Measurements from ENCODE around the gene SGSM1.

SGSM1 gene

GRCh38 chr22:24950272-24950902 lies 144.4 kb downstream of the SGSM1 start:
- Histone ChIP-seq H3K9me3 (ENCODE audit: control insufficient read depth, insufficient read depth, low read length) (no peaks in the 10 kb centered on the region), H3K27ac (ENCODE audit: low read length) (no peak overlapping the region), H3K4me1 (ENCODE audit: control insufficient read depth, insufficient read depth, low read length) (0 out of 2 replicates have a peak, but pooled peaks cover 6% of the 10 kb centered on the region), H3K36me3 (ENCODE audit: control insufficient read depth, insufficient read depth, low read length) (no peaks in the 10 kb centered on the region), H3K4me3 (ENCODE audit: low read length) (no peak overlapping the region), H3K27me3 (ENCODE audit: control insufficient read depth, insufficient read depth, low read length) (no peaks in the 10 kb centered on the region)
- DNase-seq (ENCODE audit: low read depth, low spot score): no peak
- no CpG with 5 or more reads among the region's 7 CpGs for WGBS (ENCODE audit: insufficient coverage, insufficient read length)

GRCh38 chr22:24951942-24952836 lies 146.2 kb downstream of the SGSM1 start, which contains the start of gene KIAA1671:
TSS of gene KIAA1671 (plus strand) at chr22:24952716. CDS start at chr22:25028000, 75,284 bp downstream.
- no peaks in the 10 kb centered on the region for H3K9me3 ChIP-seq (ENCODE audit: control insufficient read depth, insufficient read depth, low read length)
- H3K4me3 ChIP-seq (ENCODE audit: low read length): peak within 1 kb of the TSS; percentile 60
- no peaks in the 10 kb centered on the region for H3K36me3 ChIP-seq (ENCODE audit: control insufficient read depth, insufficient read depth, low read length)
- WGBS (ENCODE audit: insufficient coverage, insufficient read length): no CpG with 5 or more reads among the region's 71 CpGs
- DNase-seq (ENCODE audit: low read depth, low spot score): peak; percentile 88
- H3K4me1 ChIP-seq (ENCODE audit: control insufficient read depth, insufficient read depth, low read length): 0 out of 2 replicates have a peak, but pooled peaks cover 6% of the 10 kb centered on the region
- H3K27me3 ChIP-seq (ENCODE audit: control insufficient read depth, insufficient read depth, low read length): no peaks in the 10 kb centered on the region
- H3K27ac ChIP-seq (ENCODE audit: low read length): no peak within 1 kb of the TSS

- Histone ChIP-seq H3K9me3 (ENCODE audit: control insufficient read depth, insufficient read depth, low read length) (no peaks in the 10 kb centered on the region), H3K27ac (ENCODE audit: low read length) (no peak overlapping the region), H3K4me1 (ENCODE audit: control insufficient read depth, insufficient read depth, low read length) (0 out of 2 replicates have a peak, but pooled peaks cover 3% of the 10 kb centered on the region), H3K4me3 (ENCODE audit: low read length) (peak overlapping the region; percentile 60), H3K27me3 (ENCODE audit: control insufficient read depth, insufficient read depth, low read length) (no peaks in the 10 kb centered on the region), H3K36me3 (ENCODE audit: control insufficient read depth, insufficient read depth, low read length) (no peaks in the 10 kb centered on the region)
- WGBS (ENCODE audit: insufficient coverage, insufficient read length): no CpG with 5 or more reads among the region's 35 CpGs
- no peak for DNase-seq (ENCODE audit: low read depth, low spot score)
These were observed 146.9 kb downstream of the SGSM1 start for GRCh38 chr22:24952837-24953383.

- WGBS (ENCODE audit: insufficient coverage, insufficient read length): no CpG with 5 or more reads among the region's 47 CpGs
- no peak for DNase-seq (ENCODE audit: low read depth, low spot score)
- H3K27ac ChIP-seq (ENCODE audit: low read length): no peak overlapping the region
- H3K4me1 ChIP-seq (ENCODE audit: control insufficient read depth, insufficient read depth, low read length): 0 out of 2 replicates have a peak, but pooled peaks cover 3% of the 10 kb centered on the region
- H3K36me3 ChIP-seq (ENCODE audit: control insufficient read depth, insufficient read depth, low read length): no peaks in the 10 kb centered on the region
- no peaks in the 10 kb centered on the region for H3K27me3 ChIP-seq (ENCODE audit: control insufficient read depth, insufficient read depth, low read length)
- H3K4me3 ChIP-seq (ENCODE audit: low read length): peak overlapping the region; percentile 60
- no peaks in the 10 kb centered on the region for H3K9me3 ChIP-seq (ENCODE audit: control insufficient read depth, insufficient read depth, low read length)
These were observed 147.5 kb downstream of the SGSM1 start for GRCh38 chr22:24953384-24954113.

- no peaks in the 10 kb centered on the region for H3K9me3 ChIP-seq (ENCODE audit: control insufficient read depth, insufficient read depth, low read length)
- no peaks in the 10 kb centered on the region for H3K27me3 ChIP-seq (ENCODE audit: control insufficient read depth, insufficient read depth, low read length)
- no peak overlapping the region for H3K27ac ChIP-seq (ENCODE audit: low read length)
- WGBS (ENCODE audit: insufficient coverage, insufficient read length): no CpG with 5 or more reads among the region's 4 CpGs
- no peaks in the 10 kb centered on the region for H3K36me3 ChIP-seq (ENCODE audit: control insufficient read depth, insufficient read depth, low read length)
- DNase-seq (ENCODE audit: low read depth, low spot score): no peak
- H3K4me1 ChIP-seq (ENCODE audit: control insufficient read depth, insufficient read depth, low read length): 0 out of 2 replicates have a peak, but pooled peaks cover 3% of the 10 kb centered on the region
- no peak overlapping the region; the same call in 1 of the 2 replicates for H3K4me3 ChIP-seq (ENCODE audit: low read length)
These were observed 148.1 kb downstream of the SGSM1 start for GRCh38 chr22:24954114-24954463.

GRCh38 chr22:24954856-24955255 lies 148.8 kb downstream of the SGSM1 start:
- no peak overlapping the region for H3K4me3 ChIP-seq (ENCODE audit: low read length)
- no peaks in the 10 kb centered on the region for H3K9me3 ChIP-seq (ENCODE audit: control insufficient read depth, insufficient read depth, low read length)
- H3K27ac ChIP-seq (ENCODE audit: low read length): no peak overlapping the region
- H3K27me3 ChIP-seq (ENCODE audit: control insufficient read depth, insufficient read depth, low read length): no peaks in the 10 kb centered on the region
- no CpG with 5 or more reads among the region's 8 CpGs for WGBS (ENCODE audit: insufficient coverage, insufficient read length)
- no peaks in the 10 kb centered on the region for H3K36me3 ChIP-seq (ENCODE audit: control insufficient read depth, insufficient read depth, low read length)
- no peak for DNase-seq (ENCODE audit: low read depth, low spot score)
- 0 out of 2 replicates have a peak, but pooled peaks cover 1% of the 10 kb centered on the region for H3K4me1 ChIP-seq (ENCODE audit: control insufficient read depth, insufficient read depth, low read length)

- WGBS (ENCODE audit: insufficient coverage, insufficient read length): no CpG with 5 or more reads among the region's 2 CpGs
- H3K9me3 ChIP-seq (ENCODE audit: control insufficient read depth, insufficient read depth, low read length): no peaks in the 10 kb centered on the region
- H3K4me1 ChIP-seq (ENCODE audit: control insufficient read depth, insufficient read depth, low read length): 0 out of 2 replicates have a peak, but pooled peaks cover 1% of the 10 kb centered on the region
- no peaks in the 10 kb centered on the region for H3K27me3 ChIP-seq (ENCODE audit: control insufficient read depth, insufficient read depth, low read length)
- no peak overlapping the region for H3K4me3 ChIP-seq (ENCODE audit: low read length)
- no peaks in the 10 kb centered on the region for H3K36me3 ChIP-seq (ENCODE audit: control insufficient read depth, insufficient read depth, low read length)
- DNase-seq (ENCODE audit: low read depth, low spot score): no peak
- no peak overlapping the region for H3K27ac ChIP-seq (ENCODE audit: low read length)
These were observed 151.0 kb downstream of the SGSM1 start for GRCh38 chr22:24957043-24957442.

- no peaks in the 10 kb centered on the region for H3K9me3 ChIP-seq (ENCODE audit: control insufficient read depth, insufficient read depth, low read length)
- no peaks in the 10 kb centered on the region for H3K27me3 ChIP-seq (ENCODE audit: control insufficient read depth, insufficient read depth, low read length)
- no CpG with 5 or more reads among the region's 11 CpGs for WGBS (ENCODE audit: insufficient coverage, insufficient read length)
- no peaks in the 10 kb centered on the region for H3K36me3 ChIP-seq (ENCODE audit: control insufficient read depth, insufficient read depth, low read length)
- H3K4me3 ChIP-seq (ENCODE audit: low read length): no peak overlapping the region
- H3K27ac ChIP-seq (ENCODE audit: low read length): no peak overlapping the region
- H3K4me1 ChIP-seq (ENCODE audit: control insufficient read depth, insufficient read depth, low read length): no peaks in the 10 kb centered on the region
- DNase-seq (ENCODE audit: low read depth, low spot score): no peak
These were observed 155.3 kb downstream of the SGSM1 start for GRCh38 chr22:24961217-24961844.

GRCh38 chr22:24962094-24962493 lies 156.1 kb downstream of the SGSM1 start:
- DNase-seq (ENCODE audit: low read depth, low spot score): no peak
- no CpG with 5 or more reads among the region's 8 CpGs for WGBS (ENCODE audit: insufficient coverage, insufficient read length)
- H3K4me1 ChIP-seq (ENCODE audit: control insufficient read depth, insufficient read depth, low read length): no peaks in the 10 kb centered on the region

More at GRCh38 chr22:24962094-24962493, 156.1 kb downstream of the SGSM1 start:
- Histone ChIP-seq H3K4me3 (ENCODE audit: low read length) (no peak overlapping the region), H3K9me3 (ENCODE audit: control insufficient read depth, insufficient read depth, low read length) (no peaks in the 10 kb centered on the region), H3K27ac (ENCODE audit: low read length) (no peak overlapping the region), H3K27me3 (ENCODE audit: control insufficient read depth, insufficient read depth, low read length) (no peaks in the 10 kb centered on the region), H3K36me3 (ENCODE audit: control insufficient read depth, insufficient read depth, low read length) (no peaks in the 10 kb centered on the region)

Measured in iPS DF 6.9 (cell line).